Dermis blood vessel endothelial cell (primary cell): ENCODE measurements around the gene KEAP1. TPM values are rescaled to one million over a fixed set of nuclear protein-coding genes. Genes with fewer than 3 reads are reported as not detected.
A peak's percentile ranks its signal among the peaks of the same experiment; 100 is the strongest.
"Not testable (repeated sequence)": the region's sequence is repeated elsewhere in the genome, so short reads cannot be mapped to it uniquely, and the experiment has no call there.

ENCODE experiments used
- DNase-seq: peaks from one replicate; pipeline ENCODE4 v3.0.0; 2010
- total RNA-seq: library from RNA; depleted of rRNA; stranded (reverse); fragments of >200 nt; gene quantifications from 2 replicates; pipeline ENCODE4 v1.2.3, GENCODE V29; 2014

KEAP1 gene
- total RNA-seq, 1 donor from 2014 or later = 125 TPM

DNA sequence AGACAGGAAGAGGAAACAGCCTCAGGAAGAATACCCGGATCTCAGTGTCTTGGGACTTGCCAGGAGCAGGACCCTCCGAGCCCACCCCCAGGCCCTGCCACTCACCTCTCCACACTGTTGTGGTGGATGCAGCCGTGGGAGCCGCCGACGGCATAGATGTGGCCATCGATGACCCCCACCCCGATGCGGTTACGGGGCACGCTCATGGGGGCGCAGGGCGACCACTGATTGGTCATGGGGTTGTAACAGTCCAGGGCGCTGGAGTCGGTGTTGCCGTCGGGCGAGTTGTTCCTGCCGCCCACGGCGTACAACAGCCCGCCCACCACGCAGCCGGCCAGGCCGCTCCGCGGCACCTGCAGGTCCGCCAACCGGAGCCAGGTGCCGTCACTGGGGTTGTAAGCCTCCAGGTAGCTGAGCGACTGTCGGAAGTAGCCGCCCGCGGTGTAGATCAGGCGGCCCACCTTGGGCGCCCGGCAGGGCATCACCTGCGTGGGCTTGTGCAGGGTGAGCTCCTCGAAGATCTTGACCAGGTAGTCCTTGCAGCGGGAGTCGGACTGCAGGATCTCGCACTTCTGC, 11.6 kb downstream of the KEAP1 start:
- DNase-seq = no peak

DNA sequence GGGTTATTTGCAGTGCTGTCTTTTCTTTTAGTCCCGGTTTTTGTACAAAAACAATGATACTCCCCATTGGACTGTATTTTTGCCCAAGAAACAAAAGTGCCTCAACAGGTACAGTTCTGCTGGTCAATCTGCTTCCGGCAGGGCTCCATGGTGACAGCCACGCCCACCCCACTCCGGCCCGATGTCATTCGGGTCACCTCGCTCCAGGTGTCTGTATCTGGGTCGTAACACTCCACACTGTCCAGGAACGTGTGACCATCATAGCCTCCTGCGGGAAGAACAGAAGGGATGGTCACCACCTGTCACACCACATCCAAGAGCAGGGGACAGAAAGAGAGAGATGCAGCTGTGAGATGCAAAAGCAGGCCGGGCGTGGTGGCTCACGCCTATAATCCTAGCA, 16.6 kb downstream of the KEAP1 start:
- DNase-seq = no peak

DNA sequence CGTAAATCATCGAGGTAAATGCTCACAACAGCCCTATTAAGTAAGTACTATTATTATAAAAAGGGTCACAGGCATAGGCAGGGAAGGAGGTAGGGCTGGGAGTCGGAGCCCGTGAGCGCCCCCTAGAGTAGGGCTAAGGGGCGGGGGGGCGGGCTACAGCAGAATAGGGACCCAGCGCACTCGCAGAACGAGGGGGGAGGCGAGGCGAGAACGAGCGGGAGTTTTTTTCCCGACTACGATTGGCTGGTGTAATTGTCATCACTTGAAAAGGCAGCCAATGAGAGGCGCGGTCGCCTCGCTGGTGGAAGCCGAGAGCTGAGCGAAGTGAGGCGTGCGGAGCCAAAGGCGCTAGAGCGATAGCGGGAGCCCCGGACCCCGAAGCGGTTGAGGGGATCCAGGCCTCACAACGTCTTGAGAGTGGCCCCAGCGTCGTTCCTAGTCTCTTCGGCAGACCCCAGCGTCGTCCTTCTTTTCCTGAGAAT, 24.2 kb downstream of the KEAP1 start:
- peak; percentile 94 for DNase-seq

DNA sequence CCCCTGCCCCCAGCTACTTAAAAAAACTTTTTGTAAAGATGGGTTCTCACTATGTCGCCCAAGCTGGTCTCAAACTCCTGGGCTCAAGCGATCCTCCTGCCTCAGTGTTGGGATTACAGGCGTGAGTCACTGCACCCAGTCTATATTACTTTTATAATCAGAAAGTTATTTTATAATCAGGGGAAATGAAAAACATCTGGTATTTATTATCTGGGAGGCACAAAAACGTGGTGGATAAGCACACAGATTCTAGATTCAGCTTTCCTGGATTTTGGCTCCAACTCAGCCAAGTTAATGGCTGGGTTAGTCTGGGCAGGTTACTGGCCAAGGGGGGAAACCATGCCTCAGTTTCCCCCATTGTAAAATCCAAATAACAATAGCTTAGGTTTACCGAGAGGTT, 24.7 kb downstream of the KEAP1 start:
- no peak for DNase-seq

DNA sequence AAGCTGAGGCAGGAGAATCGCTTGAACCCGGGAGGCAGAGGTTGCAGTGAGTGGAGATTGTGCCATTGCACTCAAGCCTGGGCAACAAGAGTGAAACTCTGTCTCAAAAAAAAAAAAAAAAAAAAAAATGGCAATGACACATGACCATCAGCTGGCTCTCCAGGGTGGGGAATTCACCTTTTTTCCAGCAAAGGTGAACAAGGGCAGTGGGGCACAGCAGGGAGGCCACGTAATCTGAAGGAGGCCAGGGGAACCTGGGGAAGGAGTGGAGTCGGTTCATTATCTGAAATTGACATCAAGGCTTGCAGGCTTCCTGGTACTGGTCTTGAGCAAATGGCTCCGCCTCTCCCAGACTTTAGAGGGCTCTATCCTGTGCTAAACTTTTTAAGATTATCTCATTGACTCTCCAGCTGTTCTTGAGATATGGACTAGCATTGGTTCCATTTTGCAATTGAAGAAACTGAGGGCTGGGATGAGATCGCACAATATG, 28.1 kb downstream of the KEAP1 start:
- DNase-seq = no peak

DNA sequence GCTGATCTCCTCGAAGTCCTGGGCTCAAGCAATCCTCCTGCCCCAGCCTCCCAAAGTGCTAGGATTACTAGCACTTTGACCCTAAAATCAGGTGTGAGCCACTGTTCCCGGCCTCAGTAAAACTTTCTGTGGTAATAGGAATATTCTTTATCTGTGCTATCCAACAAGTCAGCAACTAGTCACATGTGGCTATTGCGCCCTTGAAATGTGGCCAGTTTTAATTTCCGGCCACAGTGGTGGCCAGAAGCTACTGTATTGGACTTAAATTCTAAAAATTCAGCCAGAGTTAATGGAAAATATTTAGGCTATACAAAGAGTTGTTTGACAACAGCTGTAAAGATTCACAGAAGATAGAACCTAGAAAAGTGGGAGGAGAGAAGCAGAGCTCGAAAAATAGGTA, 30.0 kb downstream of the KEAP1 start:
- DNase-seq = no peak

DNA sequence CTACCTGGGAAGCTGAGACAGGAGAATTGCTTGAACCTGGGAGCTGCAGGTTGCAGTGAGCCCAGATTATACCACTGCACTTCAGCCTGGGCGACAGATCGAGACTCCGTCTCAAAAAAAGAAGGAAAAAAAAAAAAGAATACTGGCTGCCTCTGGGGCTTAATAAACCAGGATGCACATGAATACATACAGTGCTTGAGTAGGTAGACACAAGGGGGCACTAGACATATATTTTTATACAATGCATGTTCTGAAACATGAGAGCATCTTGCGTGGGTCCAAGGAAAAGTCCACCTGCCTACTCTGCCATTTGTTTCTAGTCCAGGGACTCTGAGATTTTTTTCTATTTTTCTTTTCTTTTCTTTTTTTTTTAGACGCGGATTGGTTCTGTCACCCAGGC, 31.2 kb downstream of the KEAP1 start:
- DNase-seq = peak; percentile 63

DNA sequence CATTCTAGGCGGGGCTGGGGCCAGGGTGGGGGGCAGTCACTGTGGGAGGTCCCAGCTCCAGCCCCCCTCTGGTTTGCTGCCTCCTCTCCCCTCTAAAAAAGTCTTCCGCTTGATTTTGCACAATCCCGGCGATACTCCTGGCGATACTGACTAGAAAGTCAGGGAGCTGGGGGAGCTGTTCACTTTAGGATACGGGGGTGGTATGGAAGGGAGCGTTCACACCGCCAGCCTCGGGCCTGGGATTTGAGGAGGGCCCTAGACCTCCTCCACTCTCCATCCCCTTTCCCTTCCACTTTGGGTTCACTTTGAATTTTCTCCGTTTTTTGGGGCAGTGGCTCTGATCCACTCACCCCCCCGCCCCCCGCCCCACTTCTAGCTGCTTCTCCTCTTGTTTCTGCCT, 35.0 kb downstream of the KEAP1 start:
- DNase-seq = no peak

DNA sequence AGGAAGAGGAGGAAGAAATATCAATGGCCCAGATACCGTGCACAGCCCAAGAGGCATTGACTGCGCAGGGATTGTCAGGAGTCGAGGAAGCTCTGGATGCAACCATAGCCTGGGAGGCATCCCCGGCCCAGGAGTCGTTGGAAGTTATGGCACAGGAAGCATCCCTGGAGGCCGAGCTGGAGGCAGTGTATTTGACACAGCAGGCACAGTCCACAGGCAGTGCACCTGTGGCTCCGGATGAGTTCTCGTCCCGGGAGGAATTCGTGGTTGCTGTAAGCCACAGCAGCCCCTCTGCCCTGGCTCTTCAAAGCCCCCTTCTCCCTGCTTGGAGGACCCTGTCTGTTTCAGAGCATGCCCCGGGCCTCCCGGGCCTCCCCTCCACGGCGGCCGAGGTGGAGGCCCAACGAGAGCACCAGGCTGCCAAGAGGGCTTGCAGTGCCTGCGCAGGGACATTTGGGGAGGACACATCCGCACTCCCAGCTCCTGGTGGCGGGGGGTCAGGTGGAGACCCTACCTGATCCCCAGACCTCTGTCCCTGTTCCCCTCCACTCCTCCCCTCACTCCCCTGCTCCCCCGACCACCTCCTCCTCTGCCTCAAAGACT, 36.0 kb downstream of the KEAP1 start:
- no peak for DNase-seq

DNA sequence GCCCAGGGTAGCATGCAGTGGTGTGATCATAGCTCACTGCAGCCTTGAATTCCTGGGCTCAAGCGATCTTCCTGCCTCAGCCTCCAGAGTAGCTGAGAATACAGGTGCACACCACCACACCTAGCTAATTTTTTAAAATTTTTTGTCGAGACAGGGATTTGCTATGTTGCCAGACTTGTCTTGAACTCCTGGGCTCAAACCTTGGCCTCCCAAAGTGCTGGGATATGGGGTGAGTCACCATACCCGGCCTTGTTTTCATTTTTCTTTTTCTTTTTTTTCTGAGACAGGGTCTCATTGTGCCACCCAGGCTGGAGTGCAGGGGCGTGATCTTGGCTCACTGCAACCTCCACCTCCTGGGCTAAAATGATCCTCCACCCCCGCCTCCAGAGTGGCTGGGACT, 38.7 kb downstream of the KEAP1 start:
- DNase-seq = no peak

DNA sequence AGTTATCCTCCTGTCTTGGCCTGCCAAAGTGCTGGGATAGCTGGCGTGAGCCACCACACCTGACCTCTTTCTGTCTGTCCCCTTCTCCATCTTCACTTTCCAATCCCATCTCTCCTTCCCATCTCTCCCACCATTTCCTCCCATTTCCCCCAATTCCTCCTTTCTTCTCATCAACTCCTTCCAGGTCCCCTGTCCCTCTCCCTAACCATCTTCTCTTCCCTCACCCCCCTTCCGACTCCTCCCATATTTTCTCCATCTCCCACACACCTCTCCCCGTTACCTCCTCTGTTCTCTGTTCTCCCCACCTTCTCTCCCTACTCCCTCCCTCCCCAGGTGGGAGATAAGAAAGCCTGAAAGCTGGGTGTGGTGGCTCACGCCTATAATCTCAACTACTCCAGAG, 40.6 kb downstream of the KEAP1 start:
- no peak for DNase-seq

DNA sequence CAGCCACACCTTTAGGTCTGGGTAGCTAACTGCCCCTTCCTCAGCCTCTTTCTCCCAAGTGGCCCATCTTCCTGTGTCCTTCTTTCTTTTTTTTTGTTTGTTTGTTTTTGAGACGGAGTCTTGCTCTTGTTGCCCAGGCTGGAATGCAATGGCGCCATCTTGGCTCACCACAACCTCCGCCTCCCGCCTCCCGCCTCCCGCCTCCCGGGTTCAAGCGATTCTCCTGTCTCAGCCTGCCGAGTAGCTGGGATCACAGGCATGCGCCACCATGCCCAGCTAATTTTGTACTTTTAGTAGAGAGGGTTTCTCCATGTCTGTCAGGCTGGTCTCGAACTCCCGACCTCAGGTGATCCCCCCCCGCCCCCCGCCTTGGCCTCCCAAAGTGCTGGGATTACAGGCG, 41.1 kb downstream of the KEAP1 start:
- DNase-seq = not testable (repeated sequence)

DNA sequence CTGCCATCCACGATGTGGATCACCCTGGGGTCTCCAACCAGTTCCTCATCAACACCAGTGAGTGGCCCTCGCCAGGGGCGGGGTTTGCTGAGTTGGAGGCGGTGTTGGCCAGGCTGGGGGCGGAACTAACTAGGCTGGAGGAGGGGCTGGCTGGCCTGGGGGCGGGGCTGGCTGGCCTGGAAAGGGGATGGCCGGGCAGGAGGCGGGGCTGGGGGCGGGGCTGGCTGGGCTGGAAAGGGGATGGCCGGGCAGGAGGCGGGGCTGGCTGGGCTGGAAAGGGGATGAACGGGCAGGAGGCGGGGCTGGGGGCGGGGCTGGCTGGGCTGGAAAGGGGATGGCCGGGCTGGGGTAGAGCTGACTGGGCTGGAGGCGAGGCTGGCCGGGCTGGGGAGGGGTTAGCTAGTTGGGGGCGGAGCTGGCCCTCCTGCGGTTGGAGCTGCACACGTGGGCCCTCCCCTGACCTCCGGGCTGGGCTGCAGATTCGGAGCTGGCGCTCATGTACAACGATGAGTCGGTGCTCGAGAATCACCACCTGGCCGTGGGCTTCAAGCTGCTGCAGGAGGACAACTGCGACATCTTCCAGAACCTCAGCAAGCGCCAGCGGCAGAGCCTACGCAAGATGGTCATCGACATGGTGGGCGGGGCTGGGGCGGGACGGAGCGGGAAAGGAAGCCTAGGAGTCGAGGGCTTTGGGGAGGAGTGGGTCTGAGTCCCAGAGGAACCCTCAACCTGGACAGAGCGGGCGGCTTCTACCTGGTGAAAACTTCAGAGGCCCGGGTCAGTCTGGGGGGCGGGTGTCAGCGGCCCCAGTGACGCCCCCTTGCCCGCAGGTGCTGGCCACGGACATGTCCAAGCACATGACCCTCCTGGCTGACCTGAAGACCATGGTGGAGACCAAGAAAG, 41.9 kb downstream of the KEAP1 start:
- DNase-seq = peak; percentile 95

DNA sequence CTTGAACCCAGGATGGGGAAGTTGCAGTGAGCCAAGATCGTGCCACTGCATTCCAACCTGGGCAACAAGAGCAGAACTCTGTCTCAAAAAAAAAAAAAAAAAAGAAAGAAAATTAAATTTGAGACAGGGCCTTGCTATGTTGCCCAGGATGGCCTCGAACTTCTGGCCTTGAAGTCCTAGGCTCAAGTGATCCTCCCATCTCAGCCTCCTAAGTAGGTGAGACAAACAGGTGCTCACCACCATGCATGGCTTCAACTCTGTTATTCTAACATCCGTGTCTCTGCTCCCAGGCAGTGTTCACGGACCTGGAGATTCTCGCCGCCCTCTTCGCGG, 42.5 kb downstream of the KEAP1 start:
- no peak for DNase-seq

DNA sequence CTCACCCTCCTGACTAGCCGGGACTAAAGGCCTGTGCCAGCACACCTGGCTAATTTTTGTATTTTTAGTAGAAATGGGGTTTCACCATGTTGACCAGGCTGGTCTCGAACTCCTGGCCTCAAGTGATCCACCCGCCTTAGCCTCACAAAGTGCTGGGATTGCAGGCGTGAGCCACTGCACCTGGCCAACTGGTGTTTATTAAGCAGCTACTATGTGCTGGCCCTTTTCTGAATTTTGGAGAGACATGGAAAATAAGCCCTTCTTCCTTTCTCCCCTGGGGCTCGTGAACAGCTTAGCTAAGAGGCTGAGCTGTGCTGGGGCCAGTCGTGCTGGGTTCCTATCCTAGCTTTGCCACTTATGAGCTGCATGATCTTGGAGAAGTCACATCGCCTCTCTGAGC, 44.4 kb downstream of the KEAP1 start:
- not testable (repeated sequence) for DNase-seq

DNA sequence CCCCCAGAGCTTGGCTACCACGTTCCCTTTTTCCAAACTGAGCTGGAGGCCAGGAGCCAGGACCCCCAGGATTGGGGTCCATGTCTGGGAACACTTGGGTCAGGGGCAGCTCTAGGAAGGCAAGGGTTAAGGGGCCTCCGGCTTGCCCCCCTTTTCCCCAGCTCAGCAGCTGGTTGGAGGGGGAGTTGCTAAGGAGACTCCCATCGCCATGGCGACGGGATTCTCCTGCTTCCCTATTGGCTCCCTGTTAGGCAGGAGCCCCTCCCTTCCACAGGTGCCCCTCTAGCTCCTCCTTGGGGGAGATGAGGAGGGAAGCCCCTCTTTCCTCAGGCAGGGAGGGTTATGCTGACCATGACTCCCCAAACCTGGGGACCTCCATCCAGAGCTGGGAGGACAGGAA, 48.9 kb downstream of the KEAP1 start:
- peak; percentile 42 for DNase-seq

DNA sequence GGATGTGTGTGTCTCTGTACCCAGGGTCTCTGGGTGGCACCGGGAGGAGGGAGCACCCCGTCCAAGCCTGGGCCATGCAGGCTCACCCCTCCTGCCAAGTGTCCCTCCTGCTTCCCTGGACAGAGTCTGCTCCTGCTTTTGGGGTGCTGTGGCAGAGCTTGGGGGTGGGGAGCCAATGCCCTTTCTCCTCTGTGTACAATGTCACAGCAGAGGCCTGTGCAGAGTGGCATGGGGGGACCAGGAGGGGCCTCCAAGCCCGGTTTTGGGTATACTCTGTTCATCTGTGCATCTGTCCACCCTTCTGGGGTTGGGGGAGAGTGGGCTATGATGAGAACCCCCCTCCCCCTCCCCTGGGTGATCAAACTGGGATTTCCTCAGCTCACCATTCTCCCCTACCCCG, 49.3 kb downstream of the KEAP1 start:
- DNase-seq = no peak

DNA sequence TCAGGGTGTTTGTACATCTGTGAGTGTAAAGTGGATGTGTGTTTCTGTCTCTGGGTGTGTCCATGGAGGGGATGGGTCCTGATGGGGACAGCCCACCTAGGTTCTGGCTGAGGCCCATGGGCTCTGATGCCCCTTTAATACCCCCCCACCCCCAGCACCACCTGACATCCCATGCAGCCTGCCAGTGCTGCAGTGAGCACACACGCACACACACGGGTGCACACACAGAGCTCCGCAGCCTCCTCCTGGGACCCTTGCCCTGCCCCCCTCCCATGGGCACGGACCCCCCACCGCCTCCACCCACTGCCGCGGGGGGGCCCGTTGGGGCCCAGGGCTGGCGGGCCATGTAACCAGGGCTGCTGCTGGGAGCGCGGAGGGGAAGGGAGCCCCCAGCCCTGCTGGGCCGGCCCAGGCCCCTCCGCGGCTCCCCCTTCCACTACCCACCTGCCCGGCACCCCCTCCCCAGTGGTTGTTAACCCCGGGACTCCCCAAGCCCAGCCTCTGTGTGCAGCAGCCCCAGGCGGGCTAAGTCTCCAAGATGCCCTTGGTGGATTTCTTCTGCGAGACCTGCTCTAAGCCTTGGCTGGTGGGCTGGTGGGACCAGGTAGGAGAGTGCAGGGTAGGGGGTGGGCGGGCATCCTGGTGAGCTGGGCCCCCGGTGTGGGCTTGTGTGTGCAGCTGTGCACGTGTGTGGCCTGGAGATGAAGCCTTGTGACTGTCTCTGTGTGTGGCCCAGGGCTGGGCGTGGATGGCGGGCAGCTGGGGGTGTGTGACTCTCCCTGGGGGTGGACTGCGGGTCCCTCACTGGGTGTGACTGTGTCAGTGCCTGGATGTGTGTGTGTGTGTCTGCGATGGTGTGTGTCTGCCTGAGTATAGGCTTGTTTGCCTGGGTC, 50.2 kb downstream of the KEAP1 start:
- DNase-seq = no peak

DNA sequence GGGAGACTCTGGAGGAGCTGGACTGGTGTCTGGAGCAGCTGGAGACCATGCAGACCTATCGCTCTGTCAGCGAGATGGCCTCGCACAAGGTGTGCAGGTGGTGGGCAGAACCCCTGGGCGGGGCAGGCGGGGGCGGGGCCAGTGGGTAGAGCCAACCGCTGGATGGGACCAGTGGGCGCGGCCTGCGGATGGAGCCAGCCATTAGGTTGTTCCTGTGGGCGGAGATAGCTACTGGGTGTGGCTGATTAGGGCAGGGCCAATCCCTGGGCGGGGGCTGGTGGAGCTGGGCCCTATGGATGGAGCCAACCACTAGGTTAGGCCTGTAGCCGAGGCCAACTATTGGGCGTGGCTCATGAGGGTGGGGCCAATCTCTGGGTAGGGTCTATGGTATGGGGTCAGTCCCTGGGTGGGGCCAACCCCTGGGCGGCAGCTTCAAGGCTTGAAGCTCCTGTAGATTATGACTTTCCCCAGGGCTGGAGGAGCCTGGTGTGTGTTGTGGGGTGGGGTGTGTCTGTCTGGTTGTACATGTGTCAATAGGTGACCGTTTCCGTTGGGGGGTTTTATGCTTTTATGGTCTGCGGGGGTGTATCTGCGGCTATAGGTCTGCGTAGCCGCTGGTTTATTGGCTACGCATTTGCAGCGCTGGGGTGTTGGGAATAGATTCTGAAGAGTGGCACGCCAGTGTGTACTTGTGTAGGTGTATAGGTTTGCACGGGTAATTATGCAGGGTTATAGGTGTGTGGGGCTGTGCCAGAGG, 52.1 kb downstream of the KEAP1 start:
- DNase-seq = no peak

DNA sequence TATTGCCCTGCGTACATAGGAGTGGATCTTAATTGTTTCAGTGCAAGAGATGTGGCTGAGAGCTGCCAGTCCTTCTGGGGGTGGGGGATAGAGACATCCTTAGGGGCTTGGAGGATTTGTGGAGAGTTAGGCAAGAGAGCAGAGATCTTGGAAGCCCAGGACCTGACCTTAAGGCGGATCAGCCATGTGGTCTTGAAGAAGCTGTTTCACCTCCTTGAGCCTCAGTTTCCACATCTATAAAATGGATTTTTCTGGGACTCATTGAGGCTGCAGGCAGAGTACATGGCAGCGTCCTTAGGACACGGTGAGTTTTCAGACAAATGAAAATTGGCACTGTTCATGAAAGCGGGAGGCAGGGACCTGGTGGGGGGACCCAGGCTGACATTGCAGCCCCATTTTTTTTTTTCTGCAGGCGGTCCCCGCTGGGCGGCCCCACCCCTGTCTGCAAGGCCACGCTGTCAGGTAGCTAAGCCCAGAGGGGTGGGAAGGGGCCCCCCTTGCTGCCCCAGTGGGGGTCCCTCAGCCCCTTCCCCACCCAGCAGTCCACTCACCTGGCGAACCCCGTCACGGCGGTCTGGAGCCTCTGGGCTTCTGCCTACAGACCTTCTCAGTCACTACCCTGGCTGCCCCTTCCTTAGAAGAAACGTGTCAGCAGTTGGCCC, 52.8 kb downstream of the KEAP1 start:
- DNase-seq = no peak

DNA sequence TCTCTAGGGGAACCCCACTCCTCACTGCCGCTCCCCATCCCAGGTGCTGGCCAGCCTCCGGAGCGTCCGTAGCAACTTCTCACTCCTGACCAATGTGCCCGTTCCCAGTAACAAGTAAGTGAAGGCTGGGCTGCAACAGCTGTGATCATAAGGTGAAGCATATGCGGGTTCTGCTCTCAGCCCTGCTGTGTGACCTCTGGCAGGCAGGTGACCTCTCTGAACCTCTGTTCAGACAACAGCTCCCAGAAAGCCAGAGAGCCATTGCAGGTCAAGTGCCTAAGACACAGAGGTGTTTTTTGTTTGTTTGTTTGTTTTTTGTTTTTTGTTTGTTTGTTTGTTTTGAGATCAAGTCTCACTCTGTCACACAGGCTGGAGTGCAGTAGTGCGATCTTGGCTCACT, 54.1 kb downstream of the KEAP1 start:
- DNase-seq = no peak
